Measurements from ENCODE around the gene SPIRE1.

Gene SPIRE1

GRCh38 chr18:12694032-12694431 lies 36.1 kb upstream of the SPIRE1 start:
- no peak overlapping the region for H3K4me3 ChIP-seq (ENCODE audit: low read depth, low read length)
- no peak for DNase-seq (ENCODE audit: low read depth)
- no peak for TF ChIP-seq CTCF (IDR thresholded peaks at IDR 0.05; ENCODE audit: control insufficient read depth, extremely low read depth, insufficient read depth)

- H3K4me3 ChIP-seq (ENCODE audit: low read depth, low read length) = no peak overlapping the region
- no peak for TF ChIP-seq CTCF (IDR thresholded peaks at IDR 0.05; ENCODE audit: control insufficient read depth, extremely low read depth, insufficient read depth)
Observed at GRCh38 chr18:12692206-12692605, 34.3 kb upstream of the SPIRE1 start.

DNA sequence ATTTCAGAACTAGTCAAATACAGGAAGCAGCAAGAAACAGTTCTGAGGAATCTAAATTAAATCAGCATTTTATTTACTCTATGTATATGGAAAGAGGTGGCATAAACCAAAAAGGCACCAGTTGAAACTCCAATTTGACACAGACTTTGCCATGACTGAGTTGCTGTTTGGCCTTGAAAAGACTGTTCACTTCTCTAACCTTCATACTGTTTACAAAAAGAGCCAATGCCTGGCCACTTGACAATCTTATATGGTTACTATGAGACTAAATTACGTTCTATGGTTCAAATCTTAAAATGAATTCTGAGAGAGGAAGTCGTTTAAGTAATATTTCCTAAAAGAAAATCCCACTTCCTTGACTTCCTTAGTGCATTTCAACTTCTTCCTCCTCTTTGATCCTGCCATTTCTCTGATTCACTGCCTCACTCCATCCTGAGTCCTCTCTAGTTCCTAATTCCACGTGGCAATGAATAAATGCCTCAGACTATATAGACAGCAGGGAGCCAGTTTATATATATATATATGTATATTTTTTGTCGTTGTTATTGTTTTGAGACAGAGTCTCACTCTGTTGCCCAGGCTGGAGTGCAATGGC lies 31.4 kb upstream of the SPIRE1 start:
- no peak for TF ChIP-seq CTCF (IDR thresholded peaks at IDR 0.05; ENCODE audit: control insufficient read depth, extremely low read depth, insufficient read depth)
- no peak overlapping the region for H3K4me3 ChIP-seq (ENCODE audit: low read depth, low read length)
- no peak for DNase-seq (ENCODE audit: low read depth)

More at GRCh38 chr18:12692206-12692605, 34.3 kb upstream of the SPIRE1 start:
- no peak for DNase-seq (ENCODE audit: low read depth)

GRCh38 chr18:12686100-12686499 lies 28.2 kb upstream of the SPIRE1 start:
- H3K4me3 ChIP-seq (ENCODE audit: low read depth, low read length) = no peak overlapping the region
- peak; percentile 38; the same call in 1 of the 2 replicates for TF ChIP-seq CTCF (IDR thresholded peaks at IDR 0.05; ENCODE audit: control insufficient read depth, extremely low read depth, insufficient read depth)
- DNase-seq (ENCODE audit: low read depth) = no peak

DNA sequence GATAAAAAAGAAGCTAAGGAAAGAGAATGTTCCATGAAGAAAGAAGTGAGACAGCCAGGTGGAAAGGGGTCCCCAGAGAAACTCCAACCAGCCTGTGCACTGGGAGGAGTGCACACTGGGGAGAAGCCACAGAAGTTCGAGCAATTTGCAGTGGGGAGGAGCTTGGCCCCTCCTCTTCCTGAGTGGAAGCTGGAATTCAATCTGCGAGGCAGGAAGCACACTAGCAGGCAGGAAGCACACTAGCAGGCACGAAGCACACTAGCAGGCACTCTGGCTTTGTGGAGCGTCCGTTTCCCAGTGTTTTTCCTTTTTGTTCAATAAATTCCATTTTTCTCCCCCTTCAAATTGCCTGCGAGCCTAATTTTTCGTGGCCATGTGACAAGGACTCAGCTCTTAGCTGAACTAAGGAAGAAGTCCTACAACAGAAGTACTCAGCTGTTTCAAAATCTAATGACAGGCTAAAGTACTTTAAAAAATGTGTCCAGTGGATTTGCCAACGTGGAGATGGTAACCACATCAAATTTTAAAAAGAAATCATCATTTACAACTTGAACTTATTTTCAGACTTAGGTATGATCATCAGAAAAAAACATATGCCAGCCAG lies 21.4 kb upstream of the SPIRE1 start:
- no peak for TF ChIP-seq CTCF (IDR thresholded peaks at IDR 0.05; ENCODE audit: control insufficient read depth, extremely low read depth, insufficient read depth)
- no peak overlapping the region for H3K4me3 ChIP-seq (ENCODE audit: low read depth, low read length)
- DNase-seq (ENCODE audit: low read depth) = no peak

- no peak for TF ChIP-seq CTCF (IDR thresholded peaks at IDR 0.05; ENCODE audit: control insufficient read depth, extremely low read depth, insufficient read depth)
- DNase-seq (ENCODE audit: low read depth) = no peak
- H3K4me3 ChIP-seq (ENCODE audit: low read depth, low read length) = no peak overlapping the region
Observed at GRCh38 chr18:12668041-12668440, 10.1 kb upstream of the SPIRE1 start.

Data from LNCaP clone FGC (cell line).